Activated CD4-positive, alpha-beta T cell treated with anti-CD3 and anti-CD28 coated beads for 48 hours (primary cell): Measurements from ENCODE around the gene FCGR2B.
"Not testable (repeated sequence)": the region's sequence is repeated elsewhere in the genome, so short reads cannot be mapped to it uniquely, and the experiment has no call there.

Experiments used
- DNase-seq: peaks from one replicate; pipeline ENCODE4 v3.0.0-alpha.2; 2020

Gene FCGR2B

DNA sequence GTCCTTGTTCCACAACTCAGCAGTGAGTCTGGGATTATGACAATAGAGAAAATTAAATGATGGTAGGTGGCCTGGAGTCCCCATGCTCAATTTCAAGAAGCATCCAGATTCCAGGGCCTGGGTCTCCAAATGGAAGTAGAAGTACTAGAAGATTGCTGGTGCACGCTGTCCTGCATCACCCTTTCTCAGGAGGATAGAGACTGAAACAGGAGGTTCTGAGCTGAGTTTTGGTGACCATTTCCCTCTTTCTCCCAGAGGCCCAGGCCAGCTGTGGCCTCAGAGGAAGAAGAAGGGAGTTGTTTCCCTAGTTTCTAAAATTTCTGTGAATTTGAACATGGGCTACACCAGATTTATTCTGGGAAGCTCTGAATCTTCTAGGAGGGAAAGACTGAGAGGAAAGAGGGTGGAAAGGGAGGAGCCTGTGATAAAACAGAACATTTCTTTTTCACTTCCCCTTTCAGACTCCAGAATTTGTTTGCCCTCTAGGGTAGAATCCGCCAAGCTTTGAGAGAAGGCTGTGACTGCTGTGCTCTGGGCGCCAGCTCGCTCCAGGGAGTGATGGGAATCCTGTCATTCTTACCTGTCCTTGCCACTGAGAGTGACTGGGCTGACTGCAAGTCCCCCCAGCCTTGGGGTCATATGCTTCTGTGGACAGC is at the start of gene FCGR2B:
Gene FCGR2B, plus strand, starts transcription at position 460 of the 656 bp plus-strand sequence. Its CDS starts 99 bp downstream, at position 559.
- DNase-seq = not testable (repeated sequence)

DNA sequence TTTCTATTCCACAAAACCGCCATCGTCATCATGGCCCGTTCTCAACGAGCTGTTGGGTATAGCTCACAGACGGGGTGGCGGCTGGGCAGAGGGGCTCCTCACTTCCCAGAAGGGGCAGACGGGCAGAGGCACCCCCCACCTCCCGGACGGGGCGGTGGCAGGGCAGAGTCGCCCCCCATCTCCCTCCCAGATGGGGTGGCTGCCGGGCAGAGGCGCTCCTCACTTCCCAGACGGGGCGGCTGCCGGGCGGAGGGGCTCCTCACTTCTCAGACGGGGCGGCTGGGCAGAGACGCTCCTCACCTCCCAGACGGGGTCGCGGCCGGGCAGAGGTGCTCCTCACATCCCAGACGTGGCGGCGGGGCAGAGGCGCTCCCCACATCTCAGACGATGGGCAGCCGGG is 46.5 kb upstream of the FCGR2B start:
- DNase-seq = not testable (repeated sequence)

- not testable (repeated sequence) for DNase-seq
Observed at GRCh38 chr1:161618517-161618916, 44.4 kb upstream of the FCGR2B start.

- not testable (repeated sequence) for DNase-seq
Observed at GRCh38 chr1:161620399-161620798, 42.5 kb upstream of the FCGR2B start.

- DNase-seq = peak; percentile 93
Observed at GRCh38 chr1:161621181-161622000, 41.6 kb upstream of the FCGR2B start.

DNA sequence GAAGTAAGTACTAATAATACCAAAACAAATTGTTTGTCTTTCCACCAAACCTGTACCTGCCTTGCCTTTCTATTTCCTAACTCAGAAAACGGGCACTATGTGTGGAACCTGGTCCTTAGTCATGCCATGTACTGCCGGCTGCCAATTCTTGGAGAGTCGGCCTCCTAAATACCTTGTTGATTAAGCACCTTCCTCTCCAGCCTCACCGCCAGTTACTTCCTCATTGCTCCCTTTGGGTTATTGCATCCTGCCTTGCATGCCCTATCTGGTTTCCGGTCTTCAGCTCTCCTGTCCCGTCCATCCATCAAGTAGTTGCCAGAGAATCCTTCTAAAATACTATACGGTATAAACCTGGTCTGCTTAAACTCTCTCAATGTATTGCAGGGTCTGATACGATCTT is 40.9 kb upstream of the FCGR2B start:
- not testable (repeated sequence) for DNase-seq

GRCh38 chr1:161623401-161624051 is 39.4 kb upstream of the FCGR2B start:
- not testable (repeated sequence) for DNase-seq

GRCh38 chr1:161624605-161625004 is 38.3 kb upstream of the FCGR2B start:
- not testable (repeated sequence) for DNase-seq

DNA sequence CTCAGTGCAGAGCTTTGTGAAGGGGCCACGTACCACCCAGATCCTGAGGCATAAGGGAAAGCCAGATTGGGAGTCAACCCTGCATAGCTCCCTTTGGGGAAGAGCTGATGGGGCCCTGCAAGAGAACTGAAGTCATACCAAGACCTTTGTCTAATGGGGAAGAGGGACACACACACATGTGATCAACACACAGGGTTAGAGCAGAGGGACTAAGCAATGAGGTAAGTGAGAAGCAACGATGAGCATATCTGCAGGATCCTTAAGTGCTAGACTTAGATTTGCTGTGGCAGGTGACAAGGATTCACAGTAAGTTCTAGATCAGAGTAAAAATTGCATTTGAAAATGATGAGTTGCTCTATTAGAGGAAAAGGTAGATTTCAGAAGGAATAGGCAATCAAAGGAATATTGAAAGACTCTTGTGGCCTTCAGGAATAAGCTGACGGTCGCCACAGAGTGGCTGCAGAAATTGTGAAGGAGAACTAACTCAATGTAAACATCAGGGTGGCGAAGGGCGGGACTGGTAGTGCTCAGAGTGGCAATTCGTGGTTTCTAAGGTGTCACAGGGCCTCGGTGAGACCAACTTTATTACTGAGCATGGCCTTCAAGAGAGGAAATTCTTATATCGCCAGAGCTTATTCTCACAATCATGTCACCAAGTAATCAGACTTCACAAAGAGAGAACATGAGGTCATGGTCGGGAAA is 36.3 kb upstream of the FCGR2B start:
- not testable (repeated sequence) for DNase-seq

GRCh38 chr1:161630128-161630742 is 32.7 kb upstream of the FCGR2B start:
- DNase-seq = not testable (repeated sequence)

- DNase-seq = no peak
Observed at GRCh38 chr1:161631076-161631475, 31.9 kb upstream of the FCGR2B start, which contains the start of gene FCGR3B. TSS of gene FCGR3B (minus strand) at chr1:161631176. CDS start at chr1:161631094, 82 bp downstream.

GRCh38 chr1:161634993-161635392 is 27.9 kb upstream of the FCGR2B start:
- not testable (repeated sequence) for DNase-seq

GRCh38 chr1:161636189-161636782 is 26.7 kb upstream of the FCGR2B start:
- DNase-seq = not testable (repeated sequence)

DNA sequence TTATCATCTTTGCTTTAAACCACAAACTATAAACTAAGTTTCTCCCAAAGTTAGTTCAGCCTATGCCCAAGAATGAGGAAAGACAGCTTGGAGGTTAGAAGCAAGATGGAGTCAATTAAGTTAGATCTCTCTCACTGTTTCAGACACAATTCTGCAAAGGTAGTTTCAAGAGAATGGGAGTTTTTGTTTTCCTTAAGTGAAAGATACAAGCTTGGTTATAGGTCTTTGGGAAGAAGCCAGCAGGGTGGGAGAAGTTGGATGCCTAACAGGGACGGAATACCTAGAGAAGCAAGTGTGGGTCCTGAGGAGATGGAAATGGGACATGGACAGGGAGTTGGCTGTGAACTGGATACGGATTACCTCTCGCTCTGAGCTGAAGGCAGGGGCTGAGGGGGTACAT is 26.0 kb upstream of the FCGR2B start:
- DNase-seq = not testable (repeated sequence)

GRCh38 chr1:161638251-161638993 is 24.5 kb upstream of the FCGR2B start:
- not testable (repeated sequence) for DNase-seq

GRCh38 chr1:161639203-161639602 is 23.7 kb upstream of the FCGR2B start:
- not testable (repeated sequence) for DNase-seq

DNA sequence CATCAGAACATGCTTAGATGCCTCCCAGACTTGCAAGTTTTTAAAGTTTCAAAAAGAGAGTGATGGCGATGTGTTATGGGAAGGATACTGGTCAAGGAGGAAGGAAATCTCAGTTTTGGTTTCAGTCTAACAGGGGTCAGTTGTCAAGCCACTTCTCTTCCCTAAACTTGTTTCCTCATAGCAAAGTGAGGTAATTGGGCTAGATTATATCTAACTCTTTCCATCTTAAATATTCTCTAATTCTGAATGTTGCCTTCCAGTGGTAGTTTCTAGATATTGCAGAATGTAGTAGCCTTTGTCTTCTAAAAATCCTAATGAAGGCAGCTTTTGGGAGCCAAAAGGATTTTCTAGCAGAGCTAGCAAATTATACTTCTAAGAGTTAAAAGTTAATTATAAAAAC is 20.2 kb upstream of the FCGR2B start:
- not testable (repeated sequence) for DNase-seq

DNA sequence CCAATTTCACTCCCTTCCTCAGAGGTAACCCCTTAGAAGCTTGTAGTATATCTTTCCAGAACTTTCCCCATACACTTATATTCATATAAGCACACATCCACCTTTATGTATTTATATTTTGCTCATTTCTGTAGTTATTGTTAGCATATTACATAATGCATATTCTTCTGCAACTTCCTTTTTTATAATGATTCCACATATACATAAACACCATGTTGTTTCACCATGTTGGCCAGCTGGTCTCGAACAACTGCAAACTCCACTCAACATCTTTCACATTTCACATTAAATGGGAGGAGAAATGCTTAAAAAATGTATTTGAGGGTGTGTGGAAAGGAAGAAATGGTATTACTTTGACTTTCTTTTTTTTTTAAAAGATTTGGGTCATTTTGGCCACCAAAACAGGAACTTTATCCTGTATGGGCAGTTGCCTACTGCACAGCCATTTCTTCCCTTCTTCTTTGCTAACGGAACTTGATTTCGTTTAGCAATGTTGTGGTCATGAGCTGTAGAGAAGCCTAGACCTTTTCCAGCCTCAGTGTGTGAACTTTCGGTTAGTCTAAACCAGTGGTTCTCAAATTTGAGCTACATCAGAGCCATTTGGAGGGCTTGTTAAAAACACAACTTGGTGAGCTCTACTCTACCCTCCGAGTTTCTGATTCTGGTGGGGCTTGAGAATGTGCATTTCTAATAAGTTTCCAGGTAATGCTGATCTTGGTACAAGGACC is 19.3 kb upstream of the FCGR2B start:
- not testable (repeated sequence) for DNase-seq

- not testable (repeated sequence) for DNase-seq
Observed at GRCh38 chr1:161644855-161645254, 18.1 kb upstream of the FCGR2B start.
